ENCODE data around the gene NXNL1.

Gene NXNL1

DNA sequence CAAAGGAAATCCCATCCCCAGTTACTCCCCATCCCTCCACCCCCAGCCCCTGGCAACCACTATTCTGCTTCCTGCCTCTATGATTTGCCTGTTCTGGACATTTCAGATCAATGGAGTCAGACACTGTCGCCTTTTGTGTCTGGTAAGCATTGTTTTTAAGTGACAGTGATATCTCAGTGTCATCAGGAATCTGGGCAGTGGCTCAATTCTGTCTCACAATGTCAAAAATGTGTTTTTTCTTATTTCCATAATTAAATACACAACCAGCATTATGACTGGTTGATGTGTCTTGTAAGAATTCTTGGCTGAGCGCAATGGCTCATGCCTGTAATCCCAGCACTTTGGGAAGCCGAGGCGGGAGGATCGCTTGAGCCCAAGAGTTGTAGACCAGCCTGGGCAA lies 30.6 kb upstream of the NXNL1 start:
- TF ChIP-seq, protein P1, sequence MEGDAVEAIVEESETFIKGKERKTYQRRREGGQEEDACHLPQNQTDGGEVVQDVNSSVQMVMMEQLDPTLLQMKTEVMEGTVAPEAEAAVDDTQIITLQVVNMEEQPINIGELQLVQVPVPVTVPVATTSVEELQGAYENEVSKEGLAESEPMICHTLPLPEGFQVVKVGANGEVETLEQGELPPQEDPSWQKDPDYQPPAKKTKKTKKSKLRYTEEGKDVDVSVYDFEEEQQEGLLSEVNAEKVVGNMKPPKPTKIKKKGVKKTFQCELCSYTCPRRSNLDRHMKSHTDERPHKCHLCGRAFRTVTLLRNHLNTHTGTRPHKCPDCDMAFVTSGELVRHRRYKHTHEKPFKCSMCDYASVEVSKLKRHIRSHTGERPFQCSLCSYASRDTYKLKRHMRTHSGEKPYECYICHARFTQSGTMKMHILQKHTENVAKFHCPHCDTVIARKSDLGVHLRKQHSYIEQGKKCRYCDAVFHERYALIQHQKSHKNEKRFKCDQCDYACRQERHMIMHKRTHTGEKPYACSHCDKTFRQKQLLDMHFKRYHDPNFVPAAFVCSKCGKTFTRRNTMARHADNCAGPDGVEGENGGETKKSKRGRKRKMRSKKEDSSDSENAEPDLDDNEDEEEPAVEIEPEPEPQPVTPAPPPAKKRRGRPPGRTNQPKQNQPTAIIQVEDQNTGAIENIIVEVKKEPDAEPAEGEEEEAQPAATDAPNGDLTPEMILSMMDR (IDR thresholded peaks at IDR 0.05) = no peak
- Histone ChIP-seq H3K27ac (no peak overlapping the region), H3K4me3 (no peak overlapping the region)
- no peak for DNase-seq (ENCODE audit: low spot score)

DNA sequence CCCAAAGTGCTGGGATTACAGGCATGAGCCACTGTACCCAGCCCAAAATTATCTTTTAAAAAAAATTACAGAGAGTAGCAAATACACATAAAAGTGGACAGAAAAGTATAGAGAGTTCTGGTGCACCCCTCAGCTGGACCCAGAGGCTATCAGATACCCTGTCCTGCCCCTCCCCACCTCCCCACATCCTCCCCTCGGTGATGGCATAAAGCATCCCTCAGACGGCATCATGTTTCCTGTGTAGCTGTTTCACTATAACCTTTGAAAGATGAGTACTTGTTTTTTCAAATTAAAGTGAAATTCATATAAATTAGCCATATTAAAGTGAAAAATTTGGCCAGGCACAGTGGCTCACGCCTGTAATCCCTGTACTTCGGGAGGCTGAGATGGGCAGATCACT lies 29.7 kb upstream of the NXNL1 start:
- TF ChIP-seq, protein P1 (IDR thresholded peaks at IDR 0.05) = no peak
- Histone ChIP-seq H3K27ac (no peak overlapping the region), H3K4me3 (no peak overlapping the region)
- DNase-seq (ENCODE audit: low spot score) = no peak

DNA sequence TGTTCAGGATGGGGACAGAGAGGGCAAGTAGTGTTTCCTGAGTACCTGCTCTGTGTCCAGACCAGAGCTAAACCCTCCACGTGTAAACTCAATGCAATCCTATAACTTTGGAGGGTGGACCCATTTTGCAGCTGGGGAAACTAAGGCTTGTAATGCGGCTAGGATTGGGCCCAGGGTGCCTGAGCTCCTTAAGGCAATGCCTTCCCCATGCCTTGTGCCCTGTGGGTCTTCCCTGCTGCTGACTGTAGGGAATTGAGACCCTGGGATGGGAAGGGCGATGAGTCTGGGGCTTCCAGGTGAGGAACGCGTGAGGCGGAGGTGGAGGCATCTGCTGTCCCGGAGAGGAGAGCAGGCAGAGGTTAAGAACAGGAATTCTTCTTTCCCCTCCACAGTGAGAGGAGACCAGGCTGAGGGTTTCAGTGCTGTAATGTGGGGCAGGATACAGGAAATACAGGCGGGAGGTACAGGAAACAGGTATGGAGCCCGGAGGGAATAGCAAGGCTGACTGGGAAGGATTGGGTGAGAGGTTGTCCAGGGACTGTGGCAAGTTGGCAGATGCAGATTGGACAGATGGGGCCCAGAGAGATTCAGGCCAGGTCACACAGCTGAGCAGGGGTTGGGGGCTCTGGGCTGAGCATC lies 28.8 kb upstream of the NXNL1 start:
- DNase-seq (ENCODE audit: low spot score) = no peak
- Histone ChIP-seq H3K27ac (no peak overlapping the region), H3K4me3 (no peak overlapping the region)
- TF ChIP-seq, protein P1 (IDR thresholded peaks at IDR 0.05) = no peak

DNA sequence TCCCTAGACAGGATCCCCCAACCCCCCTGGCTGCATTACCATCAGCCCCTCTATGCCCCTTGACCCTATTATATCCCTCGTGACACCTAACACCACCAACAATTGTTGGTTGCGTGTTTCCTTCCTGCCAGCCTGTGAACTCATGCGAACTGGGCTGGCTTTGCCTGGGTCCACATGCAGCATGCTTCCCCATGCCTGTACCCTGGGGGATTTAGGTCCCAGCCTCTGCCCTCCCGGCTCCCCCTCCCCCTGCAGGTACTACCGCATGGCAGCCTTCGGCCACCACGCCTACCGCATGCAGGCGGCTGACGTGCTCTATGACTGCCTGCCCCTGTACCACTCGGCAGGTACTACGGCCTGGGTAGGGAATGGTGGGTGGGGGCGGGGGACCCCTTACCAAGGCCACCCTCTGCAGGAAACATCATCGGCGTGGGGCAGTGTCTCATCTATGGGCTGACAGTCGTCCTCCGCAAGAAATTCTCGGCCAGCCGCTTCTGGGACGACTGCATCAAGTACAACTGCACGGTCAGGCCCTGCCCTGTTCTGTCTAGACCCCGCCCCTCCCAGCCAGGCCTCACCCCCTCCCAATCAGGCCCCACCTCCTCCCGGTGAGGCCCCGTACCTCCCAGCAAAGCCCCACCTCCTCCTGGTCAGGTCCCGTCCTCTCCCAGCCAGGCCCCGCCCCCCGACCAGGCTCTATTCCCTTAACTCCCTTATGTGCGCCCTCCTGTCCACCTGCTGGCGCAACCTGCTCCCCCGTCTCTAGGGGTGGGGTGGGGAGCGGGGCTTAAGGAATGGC lies 28.1 kb upstream of the NXNL1 start:
- no peak for DNase-seq (ENCODE audit: low spot score)
- no peak overlapping the region for H3K4me3 ChIP-seq
- H3K27ac ChIP-seq = no peak overlapping the region
- TF ChIP-seq, protein P1 (IDR thresholded peaks at IDR 0.05) = no peak

DNA sequence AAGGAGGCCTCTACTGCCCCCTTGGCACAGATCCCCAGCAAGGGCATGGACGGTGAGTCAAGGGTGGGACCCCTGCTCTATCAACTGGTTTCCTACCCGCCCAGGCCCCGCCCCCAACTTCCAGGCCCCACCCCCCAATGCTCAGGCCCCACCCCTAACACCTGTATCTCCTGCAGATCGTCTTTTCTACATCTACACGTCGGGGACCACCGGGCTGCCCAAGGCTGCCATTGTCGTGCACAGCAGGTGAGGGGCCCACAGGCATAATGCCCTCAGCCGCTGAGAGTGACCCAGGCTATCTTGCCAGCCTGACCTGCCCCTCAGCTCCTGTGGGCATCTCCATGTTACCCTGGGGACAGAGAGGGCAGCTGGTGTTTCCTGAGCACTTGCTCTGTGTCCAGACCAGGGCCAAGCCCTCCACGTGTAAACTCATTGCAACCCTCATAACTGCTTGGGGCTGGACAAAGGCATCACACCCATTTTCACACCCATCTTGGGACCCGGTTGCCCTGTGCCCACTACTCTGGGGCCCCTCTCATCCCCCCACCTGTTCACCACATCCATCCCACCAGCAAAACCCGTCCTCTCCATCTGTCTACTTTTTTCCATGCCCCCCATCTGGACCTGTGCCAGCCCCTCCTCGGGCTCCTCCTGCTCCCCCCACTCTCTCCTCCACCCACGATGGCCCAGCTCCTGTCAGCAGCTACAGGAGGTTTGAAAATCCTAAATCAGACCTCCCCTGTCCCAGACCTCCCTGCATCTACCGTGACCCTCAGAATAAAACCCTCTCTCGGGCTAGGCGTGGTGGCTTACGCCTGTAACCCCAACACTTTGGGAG lies 26.8 kb upstream of the NXNL1 start:
- TF ChIP-seq, protein P1 (IDR thresholded peaks at IDR 0.05) = no peak
- Histone ChIP-seq H3K4me3 (no peak overlapping the region), H3K27ac (no peak overlapping the region)
- DNase-seq (ENCODE audit: low spot score) = no peak

DNA sequence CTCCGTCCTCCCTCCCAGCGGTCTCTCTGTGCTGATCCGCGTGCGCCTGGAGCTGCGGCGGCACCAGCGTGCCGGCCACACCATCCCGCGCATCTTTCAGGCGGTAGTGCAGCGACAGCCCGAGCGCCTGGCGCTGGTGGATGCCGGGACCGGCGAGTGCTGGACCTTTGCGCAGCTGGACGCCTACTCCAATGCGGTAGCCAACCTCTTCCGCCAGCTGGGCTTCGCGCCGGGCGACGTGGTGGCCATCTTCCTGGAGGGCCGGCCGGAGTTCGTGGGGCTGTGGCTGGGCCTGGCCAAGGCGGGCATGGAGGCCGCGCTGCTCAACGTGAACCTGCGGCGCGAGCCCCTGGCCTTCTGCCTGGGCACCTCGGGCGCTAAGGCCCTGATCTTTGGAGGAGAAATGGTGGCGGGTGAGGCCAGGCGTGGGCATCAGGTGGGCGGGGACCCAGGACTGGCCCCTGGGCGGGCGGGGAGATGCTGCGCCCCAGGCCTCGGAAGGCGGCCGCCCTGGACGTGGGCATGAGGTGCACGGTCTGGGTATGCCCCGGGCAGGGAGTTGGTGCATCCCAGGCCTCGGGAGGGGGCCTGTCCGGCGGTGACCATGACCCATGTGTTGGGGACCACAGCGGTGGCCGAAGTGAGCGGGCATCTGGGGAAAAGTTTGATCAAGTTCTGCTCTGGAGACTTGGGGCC lies 26.0 kb upstream of the NXNL1 start:
- TF ChIP-seq, protein P1 (IDR thresholded peaks at IDR 0.05) = no peak
- DNase-seq (ENCODE audit: low spot score) = no peak
- Histone ChIP-seq H3K4me3 (no peak overlapping the region), H3K27ac (no peak overlapping the region)
